Bone marrow (tissue), 2 donors: ENCODE results near the gene DNAH2.
A peak's percentile ranks its signal among the peaks of the same experiment; 100 is the strongest.

ENCODE experiments used
- DNase-seq, 2 donors: peaks; one replicate each; lab custom pipeline; 2025; lab: John Stamatoyannopoulos, UW

The DNAH2 gene

DNA sequence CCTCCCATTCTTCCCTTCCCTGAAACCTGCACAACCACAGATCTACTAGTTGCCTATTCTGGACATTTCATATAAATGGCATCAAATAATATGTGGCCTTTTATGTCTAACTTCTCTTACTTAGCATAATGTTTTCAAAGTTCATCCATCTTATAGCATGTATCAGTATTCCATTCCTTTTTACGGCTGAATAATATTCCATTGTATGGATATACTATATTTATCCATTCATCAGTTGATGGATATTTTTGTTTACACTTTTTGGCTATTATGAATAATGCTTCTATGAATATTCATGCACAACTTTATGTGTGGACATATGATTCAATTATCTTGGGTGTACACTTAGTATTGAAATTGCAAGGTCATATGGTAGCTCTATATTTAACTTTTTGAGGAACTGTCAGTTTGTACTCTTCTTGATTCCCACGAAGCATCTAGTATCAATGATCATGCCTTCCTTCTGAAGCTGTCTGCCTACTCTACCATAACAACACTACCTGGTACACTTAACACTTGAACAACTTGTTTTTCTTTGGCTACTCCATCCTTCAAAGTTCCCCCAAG, 158.3 kb downstream of the DNAH2 start:
- DNase-seq = peak in 1 of 2 donors; percentile 30

DNA sequence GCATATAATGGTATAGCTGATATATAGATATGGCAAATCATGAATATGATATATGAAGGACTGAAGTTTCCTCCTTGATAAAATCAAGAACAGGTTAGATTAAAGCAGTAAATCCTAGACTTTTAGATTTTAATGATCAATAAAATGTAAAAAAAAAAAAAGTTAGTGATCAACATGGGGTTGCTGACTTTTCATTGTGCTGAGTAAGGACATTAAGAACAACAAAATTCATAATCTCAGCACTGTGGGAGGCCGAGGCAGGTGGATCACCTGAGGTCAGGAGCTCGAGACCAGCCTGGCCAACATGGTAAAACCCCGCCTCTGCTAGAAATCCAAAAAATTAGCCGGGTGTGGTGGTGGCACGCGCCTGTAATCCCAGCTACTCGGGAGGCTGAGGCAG, 160.7 kb downstream of the DNAH2 start:
- DNase-seq = no peak

DNA sequence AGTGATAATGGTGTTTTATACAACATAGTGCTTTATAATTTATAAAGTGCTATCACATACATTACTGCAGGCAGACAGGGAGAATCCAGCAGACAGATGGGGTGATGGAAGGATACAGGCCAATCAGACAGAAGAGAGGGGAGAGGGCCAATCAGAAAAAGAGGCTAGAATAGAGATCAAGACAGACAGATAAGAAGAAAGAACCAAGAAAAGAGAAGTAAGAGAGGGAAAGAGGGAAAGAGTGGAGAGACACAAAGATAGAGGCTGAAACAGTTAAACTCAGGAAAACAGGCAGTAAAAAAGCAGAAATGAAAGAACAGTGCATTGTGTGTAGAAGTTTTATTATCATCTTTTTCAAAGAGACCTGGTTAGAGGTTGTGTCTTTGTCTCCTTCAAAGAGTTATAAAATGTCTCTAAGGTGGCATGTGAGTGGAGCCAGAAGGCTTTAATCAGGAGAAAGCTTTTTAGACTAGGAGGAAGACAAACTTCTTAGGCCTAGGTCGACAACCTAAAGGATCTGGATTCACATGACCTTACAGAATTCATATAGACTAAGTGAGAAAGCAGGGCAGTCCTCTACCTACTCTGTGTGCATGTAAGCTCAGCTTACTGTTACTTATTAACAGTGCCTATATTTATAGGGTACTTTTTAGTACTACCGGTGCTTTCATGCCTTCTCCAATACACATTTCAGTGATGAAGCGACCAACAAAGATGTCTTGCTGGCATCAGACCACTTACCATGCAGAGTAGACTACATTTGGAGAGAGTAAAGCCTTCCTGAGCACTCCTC, 162.7 kb downstream of the DNAH2 start:
- no peak for DNase-seq

DNA sequence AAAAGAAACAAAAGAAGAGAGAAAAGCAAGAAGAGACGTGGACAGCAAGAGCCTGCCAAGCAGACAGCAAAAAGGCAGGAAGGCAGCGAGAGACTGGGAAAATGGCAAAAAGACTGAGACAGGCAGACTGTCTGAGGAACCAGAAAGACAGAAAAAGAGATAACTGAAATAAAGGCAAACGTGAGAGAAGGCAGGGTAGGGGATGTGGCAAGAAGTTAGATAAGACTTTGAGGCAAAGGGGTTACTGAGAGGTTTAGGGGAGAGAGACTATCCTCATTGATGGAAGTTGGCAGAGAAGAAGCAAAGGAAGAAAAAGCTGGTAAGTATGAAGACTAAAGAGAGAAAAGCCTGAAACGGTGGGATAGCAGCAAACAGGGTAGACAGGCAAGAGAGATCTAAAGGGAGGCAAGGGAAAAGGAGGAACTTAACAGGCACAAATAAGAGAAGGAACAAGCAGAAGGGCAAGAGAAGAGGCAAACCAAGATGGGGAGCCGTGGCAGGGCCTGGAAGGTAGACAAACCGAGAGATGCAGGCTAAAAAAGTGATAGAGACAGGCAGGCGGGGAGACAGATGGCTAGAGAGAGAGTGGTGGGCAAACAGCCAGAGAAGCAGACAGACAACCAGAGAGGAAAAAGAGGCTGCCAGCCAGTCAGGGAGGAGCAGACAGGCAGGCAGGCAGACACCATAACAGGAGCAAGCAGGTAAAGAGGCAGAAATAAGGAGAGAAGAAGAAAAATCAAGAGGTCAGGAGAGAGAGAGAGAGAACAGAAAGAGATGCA, 163.9 kb downstream of the DNAH2 start:
- DNase-seq = peak in 1 of 2 donors; percentile 25

DNA sequence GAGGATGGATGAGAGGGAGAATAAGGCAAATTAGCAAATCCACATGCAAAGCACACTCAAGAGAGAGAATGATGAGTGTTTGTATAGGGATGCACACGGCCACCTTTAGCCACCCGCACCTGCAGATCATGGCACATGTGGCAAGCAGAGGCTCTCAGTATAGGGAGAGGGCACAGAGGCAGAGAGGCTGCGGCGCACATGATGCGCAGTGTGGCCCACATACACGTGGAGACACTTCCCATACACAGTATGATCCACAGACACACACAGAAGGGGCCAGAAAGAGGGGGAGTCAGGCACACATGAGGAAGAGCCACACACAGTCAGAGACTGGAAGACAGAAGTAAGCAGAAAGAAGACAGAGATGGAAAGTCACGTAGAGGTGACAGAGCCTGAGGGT, 164.5 kb downstream of the DNAH2 start:
- DNase-seq = peak in 1 of 2 donors; percentile 9

DNA sequence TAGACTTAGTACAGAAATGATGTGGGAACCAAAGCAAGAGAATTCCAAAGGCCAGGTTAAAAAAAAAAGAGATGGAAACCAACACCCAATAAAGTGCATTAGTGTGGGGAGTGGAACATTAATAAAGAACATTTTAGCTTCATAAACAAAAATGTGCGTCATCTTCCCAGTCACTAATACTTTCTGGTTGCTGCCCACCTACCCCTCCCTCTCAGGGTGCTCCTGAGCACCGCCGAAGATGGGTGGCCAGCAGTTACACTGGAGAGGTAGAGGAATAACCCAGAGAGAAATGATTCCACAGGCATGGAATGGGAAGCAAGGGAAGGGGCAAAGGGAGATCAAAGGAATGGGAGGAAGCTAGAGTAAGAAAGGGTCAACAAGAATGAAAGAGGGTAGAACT, 165.1 kb downstream of the DNAH2 start:
- no peak for DNase-seq
